ELR (cell line): ENCODE data around the gene EIF4G2.

Source experiments
- DNase-seq: peaks from one replicate; pipeline ENCODE4 v3.0.0-alpha.2; 2015; ENCODE audit warnings: low read depth

Gene EIF4G2

GRCh38 chr11:10808235-10808552 lies 532 bp downstream of the EIF4G2 start:
- no peak for DNase-seq

GRCh38 chr11:10807493-10808234 lies 1.1 kb downstream of the EIF4G2 start:
- DNase-seq = peak; percentile 63

GRCh38 chr11:10806206-10806605 lies 2.5 kb downstream of the EIF4G2 start:
- no peak for DNase-seq

- no peak for DNase-seq
Measured at GRCh38 chr11:10805741-10806140, 3.0 kb downstream of the EIF4G2 start.

- peak; percentile 33 for DNase-seq
Measured at GRCh38 chr11:10803676-10804075, 5.0 kb downstream of the EIF4G2 start.

GRCh38 chr11:10800292-10800691 lies 8.4 kb downstream of the EIF4G2 start:
- DNase-seq = no peak

- DNase-seq = no peak
Measured at GRCh38 chr11:10798330-10798928, 10.3 kb downstream of the EIF4G2 start.

GRCh38 chr11:10797531-10797930 lies 11.2 kb downstream of the EIF4G2 start:
- DNase-seq = no peak

- no peak for DNase-seq
Measured at GRCh38 chr11:10797001-10797400, 11.7 kb downstream of the EIF4G2 start.

- no peak for DNase-seq
Measured at GRCh38 chr11:10796191-10796590, 12.5 kb downstream of the EIF4G2 start.

GRCh38 chr11:10793470-10794255 lies 15.1 kb downstream of the EIF4G2 start:
- no peak for DNase-seq

GRCh38 chr11:10792385-10793068 lies 16.2 kb downstream of the EIF4G2 start:
- peak; percentile 84 for DNase-seq

GRCh38 chr11:10786451-10786850 lies 22.3 kb downstream of the EIF4G2 start:
- DNase-seq = no peak

- DNase-seq = no peak
Measured at GRCh38 chr11:10785146-10785474, 23.6 kb downstream of the EIF4G2 start.

GRCh38 chr11:10784232-10785145 lies 24.2 kb downstream of the EIF4G2 start:
- DNase-seq = no peak

- no peak for DNase-seq
Measured at GRCh38 chr11:10780040-10780439, 28.7 kb downstream of the EIF4G2 start.

GRCh38 chr11:10779086-10779485 lies 29.6 kb downstream of the EIF4G2 start:
- DNase-seq = no peak

- DNase-seq = peak; percentile 88
Measured at GRCh38 chr11:10778217-10778970, 30.3 kb downstream of the EIF4G2 start.

GRCh38 chr11:10777806-10778205 lies 30.9 kb downstream of the EIF4G2 start:
- DNase-seq = peak; percentile 26

- DNase-seq = no peak
Measured at GRCh38 chr11:10777393-10777793, 31.3 kb downstream of the EIF4G2 start.

GRCh38 chr11:10774811-10775210 lies 33.9 kb downstream of the EIF4G2 start:
- no peak for DNase-seq
